HG03354 (cell line): ENCODE data around the gene SHROOM1.

Experiments
- ATAC-seq: cut with Tn5 transposase; IDR thresholded peaks from one replicate; pipeline ENCODE4 v1.9.1; 2021; ENCODE audit warnings: mild to moderate bottlenecking; ENCODE audit not compliant: unreplicated experiment, poor library complexity, severe bottlenecking

SHROOM1 gene

DNA sequence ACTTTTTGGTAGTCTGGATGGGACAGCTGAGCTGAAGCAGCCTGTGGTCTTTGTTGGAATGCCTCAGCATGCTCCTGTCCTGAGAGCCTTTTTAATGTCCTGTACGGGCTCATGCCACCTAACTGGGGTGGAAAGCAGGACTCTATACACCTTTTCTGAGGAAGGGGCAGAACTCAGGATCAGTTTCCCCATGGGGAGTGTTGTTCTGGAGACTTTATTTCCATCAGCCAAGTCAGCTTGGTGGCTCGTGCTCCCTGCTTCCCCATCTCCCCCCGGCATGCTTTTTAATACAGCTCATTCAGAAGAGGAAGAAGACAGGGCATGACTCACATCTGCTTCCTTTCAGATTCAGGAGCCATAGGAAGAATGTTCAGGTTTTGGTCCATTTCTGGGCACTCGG lies 48.3 kb downstream of the SHROOM1 start:
- ATAC-seq, result no peak

DNA sequence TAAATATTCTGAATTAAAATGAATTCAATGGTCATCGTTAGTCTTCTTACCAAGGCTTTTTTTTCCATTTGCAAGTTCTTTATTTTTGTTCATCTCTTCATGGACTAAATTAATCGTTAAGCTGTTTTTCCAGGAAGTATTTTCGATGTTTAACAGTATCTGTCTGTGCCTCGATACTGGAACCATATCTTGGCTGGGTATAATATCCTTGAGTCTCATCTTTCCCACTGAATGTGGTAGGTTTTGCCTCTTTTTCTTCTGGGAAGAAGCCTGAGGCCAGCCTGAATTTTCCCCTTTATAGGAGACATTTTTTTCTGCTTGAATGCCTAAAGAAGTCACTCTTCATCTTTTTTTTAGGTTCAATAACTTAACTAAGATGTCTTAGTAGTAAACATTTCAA lies 49.4 kb downstream of the SHROOM1 start:
- no peak for ATAC-seq

DNA sequence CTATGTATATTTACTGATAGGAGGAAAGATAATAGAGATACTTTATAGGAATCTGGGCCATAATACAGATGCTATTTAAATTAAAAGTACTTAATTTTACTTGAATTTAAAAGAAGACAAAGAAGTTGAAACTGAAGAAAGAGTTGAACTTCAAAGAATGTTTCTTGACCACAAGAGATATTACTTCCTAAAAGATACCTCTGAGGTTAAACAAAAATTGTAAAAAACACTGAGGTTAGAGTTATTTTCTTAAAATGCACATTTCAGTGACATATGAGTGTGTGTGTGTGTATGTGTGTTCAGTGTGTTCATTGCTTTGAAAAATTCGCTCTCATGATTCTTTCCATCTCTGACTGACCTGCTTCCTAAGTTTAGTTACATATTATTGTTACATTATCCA lies 49.9 kb downstream of the SHROOM1 start:
- no peak for ATAC-seq

DNA sequence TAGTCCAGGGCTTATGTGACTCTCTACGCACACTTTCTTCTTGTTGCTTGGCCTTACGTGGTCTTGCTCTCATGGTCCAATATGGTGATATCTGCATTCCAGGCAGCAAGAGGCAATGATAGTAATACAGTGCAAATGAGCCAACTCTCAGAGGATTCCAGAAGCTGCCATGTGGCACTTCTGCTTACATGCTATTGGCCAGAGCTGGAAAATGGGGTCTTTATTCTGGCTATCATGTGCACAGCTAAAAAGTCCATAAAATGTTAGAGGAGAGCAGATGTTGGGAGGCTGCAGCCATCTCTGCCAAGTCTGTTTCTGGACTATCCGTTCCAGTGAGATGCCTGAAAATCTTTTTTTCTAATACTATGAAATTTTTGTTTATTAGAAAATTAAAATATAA lies 50.5 kb downstream of the SHROOM1 start:
- no peak for ATAC-seq

DNA sequence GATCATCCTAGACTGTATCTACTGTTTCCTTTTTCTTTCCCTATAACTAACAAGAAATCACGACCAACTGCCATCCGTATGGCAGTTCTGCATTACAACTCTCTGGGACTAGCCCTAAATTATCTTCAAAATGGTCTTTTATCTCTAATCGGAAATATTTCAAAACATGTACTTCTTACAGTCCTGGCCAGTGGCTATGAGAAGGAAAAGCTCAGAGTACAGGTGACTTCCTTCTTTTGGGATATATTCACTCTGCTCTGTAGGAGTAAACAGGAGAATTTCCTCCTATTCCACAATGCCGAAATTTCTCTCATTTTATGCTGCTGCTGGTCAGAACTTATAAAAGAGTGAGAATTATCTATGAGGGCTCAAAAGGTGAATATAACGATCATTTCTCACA lies 51.6 kb downstream of the SHROOM1 start:
- ATAC-seq, result no peak

DNA sequence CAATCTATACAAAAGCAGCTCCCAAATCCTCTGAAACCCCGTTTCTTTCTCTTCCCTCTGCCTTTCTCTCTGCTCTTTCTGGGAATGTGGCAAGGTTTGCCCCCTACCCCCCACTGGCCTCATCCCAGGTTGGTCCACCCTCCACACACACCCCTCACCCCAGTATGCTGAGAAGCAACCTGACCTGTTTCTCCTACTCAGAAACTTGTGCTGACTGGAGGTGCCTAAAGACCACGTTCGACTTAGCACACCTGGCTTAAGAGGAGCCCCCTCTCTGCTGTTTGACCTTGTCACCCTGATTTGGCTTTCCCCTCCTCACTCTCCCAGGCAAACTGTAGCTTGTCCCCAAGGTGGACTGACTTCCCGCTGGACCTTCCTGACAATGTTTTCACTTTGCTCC lies 52.3 kb downstream of the SHROOM1 start:
- no peak for ATAC-seq

DNA sequence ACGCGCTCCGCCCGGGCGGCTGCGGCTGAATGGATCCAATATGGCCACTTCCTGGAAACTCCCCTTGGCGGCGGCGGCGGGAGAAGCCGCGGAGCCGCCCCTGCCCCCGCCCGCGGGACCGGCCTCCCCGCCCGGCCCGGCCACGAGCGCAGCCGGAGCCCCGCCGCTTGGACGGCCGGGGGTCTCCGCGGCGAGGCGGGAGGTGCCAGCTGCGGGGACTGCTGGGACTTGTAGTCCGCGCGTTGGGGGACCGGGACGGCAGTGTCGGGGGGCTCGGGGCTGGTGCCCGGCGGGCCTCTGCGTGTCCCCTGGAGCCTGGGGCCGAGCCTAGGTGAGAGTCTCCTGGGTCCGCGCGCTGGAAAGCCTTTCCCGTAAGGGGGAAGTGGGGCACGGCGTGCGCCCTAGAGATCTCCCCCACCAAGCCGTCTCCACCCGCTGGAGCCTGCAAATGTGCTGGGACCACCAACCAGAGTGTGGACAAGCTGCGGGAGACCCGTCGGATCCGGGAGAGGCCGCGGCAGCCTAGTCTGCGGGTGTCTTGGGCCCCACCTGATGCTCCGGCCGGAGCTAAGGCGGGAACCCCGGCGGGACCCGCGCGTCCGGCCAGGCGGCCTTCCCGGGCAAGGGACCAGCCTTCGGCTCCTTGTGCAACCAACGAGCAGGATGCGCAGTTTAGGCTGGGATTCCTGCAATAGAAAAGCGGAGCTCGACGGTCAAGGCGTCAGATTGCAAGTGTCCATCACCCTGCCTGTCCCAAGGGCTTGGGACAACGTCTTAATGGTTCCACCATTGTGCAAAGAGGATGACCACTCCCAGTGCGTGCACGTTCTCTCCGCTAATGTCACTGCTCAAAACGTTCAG lies 53.0 kb downstream of the SHROOM1 start, which contains the start of gene SEPTIN8:
SEPTIN8 (minus strand) TSS at position 31 of the 861 bp plus-strand sequence. CDS start 102 bp downstream, outside the sequence.
- peak; percentile 68 for ATAC-seq

DNA sequence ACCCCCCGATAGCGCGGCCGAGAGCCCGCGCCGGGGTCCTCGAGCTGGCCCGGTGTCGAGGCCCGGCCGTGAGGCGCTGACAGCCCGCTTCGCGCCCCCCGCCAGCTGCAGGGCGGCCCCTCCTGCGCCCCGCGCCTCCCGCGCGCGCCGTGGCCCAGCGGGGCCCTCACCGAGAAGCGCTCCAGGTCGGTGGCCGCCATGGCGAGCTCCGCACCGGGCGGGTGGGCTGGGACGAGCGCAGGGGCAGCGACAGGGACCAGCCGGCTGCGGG lies 53.6 kb downstream of the SHROOM1 start:
- ATAC-seq, result no peak

DNA sequence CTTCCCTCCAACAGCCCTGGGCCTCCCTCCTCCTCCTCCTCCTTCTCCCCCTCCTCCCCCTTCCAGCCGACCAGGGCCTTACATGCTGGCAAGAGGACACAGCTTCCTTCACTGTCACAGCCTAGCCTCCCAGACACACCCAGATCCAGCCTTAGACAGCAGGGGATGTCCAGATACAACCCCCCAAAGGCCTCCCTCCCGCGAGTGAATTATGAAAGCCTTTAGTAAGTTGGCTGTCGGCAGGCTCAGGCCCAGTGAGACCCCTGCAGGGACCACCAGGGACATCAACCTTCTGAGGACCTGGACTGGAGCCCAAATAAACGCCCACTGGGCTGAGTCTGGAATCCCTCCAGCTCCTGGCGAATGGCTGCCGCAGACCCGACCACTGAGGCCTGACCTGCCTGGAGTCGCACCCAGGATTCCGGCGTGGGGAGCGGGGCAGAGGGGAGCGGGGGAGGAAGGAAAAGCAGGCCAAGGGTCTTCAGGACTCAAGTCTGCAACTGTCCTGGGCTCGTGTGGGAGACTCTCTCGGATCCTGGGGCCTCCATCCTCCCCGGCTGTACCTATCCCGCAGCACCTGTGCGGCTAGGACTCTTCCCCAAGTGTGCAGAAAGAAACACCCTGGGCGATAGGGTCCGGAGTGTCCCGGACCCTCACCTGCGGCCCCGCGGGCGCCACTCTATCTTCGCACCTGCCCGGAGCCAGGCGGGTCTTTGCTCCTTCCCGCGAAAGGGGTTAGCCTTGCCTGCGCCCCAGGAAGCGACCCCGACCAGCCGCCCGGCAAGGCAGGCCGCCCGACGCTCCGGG lies 54.1 kb downstream of the SHROOM1 start:
- ATAC-seq, result peak; percentile 22

DNA sequence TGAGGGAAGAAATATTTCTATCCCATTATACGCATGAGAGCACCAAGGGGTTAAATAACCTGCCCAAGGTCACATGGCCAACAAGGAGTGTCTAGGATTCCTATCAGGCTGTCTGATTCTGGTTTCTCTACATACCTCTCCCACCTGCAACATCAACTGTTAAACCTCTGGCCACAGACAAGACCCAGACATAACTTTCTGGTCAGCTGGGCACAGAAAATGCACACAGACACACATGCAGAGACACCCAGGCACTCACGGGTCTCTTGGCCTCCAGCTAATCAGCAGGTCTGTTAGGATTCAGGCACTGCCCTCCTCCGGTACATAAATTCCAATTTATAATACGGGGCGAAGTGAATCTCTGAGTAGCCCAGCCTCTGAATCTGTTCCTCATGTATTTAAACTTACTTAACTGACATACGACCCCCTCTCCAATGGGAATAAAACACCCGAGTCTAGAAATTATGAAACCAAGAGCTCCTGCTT lies 54.9 kb downstream of the SHROOM1 start:
- no peak for ATAC-seq

DNA sequence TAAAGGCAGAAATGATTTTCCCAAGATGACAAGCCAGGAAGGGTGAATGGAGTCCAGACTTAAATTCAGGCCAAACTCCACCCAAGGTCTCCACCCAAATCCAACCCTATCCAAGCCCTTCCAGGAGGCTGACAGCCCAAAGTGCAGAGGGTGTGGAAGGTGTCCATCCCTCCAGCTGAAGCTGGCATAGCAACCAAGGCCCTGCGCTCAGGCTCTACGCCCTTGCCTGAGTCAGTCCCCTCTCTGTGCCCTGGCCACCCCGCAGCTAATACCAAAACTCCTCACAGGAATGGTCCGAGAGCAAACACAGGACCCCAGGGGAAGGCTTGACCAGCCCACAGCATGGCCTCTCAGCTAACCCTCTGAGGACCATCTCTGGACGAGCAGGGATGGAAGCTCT lies 55.6 kb downstream of the SHROOM1 start:
- no peak for ATAC-seq

DNA sequence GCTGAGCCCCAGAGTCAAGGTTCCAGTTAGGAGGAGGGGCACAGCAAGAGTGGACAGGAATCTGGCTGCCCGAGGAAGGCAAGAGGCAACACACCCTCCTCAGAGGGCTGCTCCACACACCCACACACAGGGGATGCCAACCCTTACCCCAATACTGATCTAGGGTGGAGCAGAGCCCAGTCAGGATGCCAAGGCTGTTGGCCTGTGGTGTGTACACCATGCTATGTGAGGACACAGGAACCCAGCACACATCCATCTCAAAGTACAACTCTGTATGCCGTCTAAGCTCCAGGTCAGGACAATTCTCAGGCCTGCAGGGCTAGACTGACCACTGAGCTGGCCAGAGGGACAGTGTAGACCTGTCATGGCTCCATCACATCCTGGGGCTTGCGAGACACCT lies 56.0 kb downstream of the SHROOM1 start:
- ATAC-seq, result no peak

DNA sequence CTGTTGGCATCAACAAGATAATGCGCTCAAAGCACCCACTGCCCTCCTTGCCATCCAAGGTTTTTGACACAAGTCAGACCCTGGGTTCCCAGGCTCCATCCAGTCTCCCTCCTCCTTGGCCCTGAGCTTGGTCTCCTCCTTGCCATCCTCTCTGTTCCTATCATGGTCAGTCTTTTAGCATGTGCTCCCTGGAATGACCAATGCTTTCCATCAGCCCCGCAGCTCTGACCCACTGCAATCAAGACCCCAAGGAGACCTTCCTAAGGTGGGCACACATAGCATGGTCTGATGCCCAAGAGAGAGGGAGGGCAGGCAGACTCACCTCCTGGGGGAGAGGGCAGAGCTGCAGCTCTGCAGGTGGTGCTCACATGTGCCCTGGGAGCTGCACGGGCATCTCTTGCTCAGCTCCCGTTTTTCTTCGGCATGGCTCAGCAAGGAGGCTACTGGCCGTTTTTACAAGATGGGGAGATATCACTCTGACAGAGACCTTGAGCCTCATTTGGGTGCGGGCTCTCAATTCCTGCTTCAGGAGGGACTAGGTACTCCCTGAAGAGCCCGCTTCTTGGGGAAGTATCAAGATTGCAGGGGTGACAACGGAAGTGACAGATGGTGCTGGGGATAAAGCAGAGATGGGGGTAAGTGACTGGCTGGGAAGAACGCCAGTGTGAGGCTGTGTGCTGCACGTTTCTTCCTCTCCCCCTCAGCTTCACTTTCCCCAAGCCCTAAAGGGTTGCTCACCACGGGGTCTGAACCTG lies 56.7 kb downstream of the SHROOM1 start:
- no peak for ATAC-seq

DNA sequence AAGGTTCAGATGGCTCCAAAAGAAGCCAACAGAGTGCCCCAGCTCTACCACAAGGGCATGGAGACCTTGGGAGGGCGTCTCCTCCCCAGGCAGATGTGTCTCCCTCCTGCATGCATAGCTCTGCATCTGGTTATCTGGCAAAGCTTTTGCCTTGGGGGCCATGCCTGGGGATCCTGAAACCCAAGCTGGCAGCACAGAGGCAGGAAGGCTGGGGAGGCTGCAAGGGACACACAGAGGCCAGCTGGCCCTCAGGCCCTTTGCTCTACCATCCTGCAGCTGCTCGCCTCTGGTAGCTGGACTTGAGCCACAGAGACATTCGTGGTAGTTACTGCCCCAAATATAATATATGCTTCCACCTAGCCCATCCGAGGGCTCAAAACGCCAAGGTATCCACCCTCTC lies 57.3 kb downstream of the SHROOM1 start:
- no peak for ATAC-seq

DNA sequence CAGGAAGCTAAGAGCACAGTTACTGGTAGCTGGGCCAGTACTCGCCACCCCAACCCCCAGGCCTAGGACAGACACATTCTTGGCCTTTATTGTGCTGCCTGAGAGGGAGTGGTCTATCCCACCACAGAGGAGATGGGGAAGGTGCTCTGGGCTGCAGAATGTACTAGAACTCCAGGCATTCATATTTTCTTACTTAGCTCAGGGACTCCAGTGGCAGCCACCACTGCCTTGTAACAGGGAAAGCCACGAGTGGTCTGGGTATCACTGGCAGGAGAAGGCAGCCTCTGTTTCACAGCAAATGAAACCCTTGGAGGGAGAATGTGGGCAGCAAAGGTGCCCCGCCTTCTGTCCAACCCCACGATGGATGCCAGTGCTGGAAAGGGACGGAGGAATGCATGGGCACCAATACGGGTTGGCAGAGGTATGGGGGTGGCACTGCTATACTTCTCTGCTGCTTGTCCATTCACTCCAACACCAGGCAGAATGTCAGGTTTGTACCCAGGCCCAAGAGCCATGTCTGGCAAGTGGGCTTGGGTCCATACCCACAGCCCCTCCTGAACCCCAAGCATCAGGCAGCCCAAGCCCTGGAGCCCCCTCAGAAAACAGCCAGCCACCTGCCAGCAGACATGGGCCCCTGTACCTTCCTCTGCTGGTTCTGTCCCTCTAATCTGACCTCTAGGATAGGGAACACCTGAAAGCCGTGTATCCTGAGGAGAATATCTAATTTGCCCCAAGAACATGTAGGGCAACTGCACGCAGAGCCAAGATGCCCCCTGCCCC lies 58.0 kb downstream of the SHROOM1 start:
- no peak for ATAC-seq
